HepG2 (cell line): ENCODE measurements around the gene NOTCH3. TPM values are rescaled to one million over a fixed set of nuclear protein-coding genes. Genes with fewer than 3 reads are reported as not detected.
A peak's percentile ranks its signal among the peaks of the same experiment; 100 is the strongest.

ENCODE experiments used
- HMG20A ChIP-seq: IDR thresholded peaks from 2 replicates; pipeline ENCODE4 v1.6.1; 2016; ENCODE audit warnings: borderline replicate concordance
- HMGXB4 ChIP-seq, 2 experiments: sonication (generic) in 1 of 2; formaldehyde crosslinking in 1 of 2; IDR thresholded peaks; 2 replicates each; pipeline versions ENCODE4 v1.4.0 to v1.6.1; 2018 to 2020; ENCODE audit warnings: missing genetic modification reagents in 2 of 2, borderline replicate concordance in 1 of 2, low read depth in 1 of 2, mild to moderate bottlenecking in 1 of 2, missing biosample characterization in 1 of 2
- KMT2A ChIP-seq: sonication (generic); formaldehyde crosslinking; IDR thresholded peaks from 2 replicates; pipeline ENCODE4 v1.4.0; 2020; ENCODE audit warnings: missing genetic modification reagents
- THAP11 ChIP-seq: IDR thresholded peaks from 2 replicates; pipeline ENCODE4 v1.6.1; 2016; ENCODE audit warnings: missing biosample characterization, missing genetic modification reagents
- U2AF2 ChIP-seq: fragments of 200-400 bp; formaldehyde crosslinking; IDR thresholded peaks from 2 replicates; pipeline ENCODE4 v1.6.1; 2017; ENCODE audit warnings: low read depth, mild to moderate bottlenecking, low read length
- ZBTB14 ChIP-seq: sonication (generic); formaldehyde crosslinking; IDR thresholded peaks from 2 replicates; pipeline ENCODE4 v1.4.0; 2020; ENCODE audit warnings: missing genetic modification reagents
- ZFX ChIP-seq: sonication (generic); formaldehyde crosslinking; IDR thresholded peaks from 2 replicates; pipeline ENCODE4 v1.4.0; 2020; ENCODE audit warnings: mild to moderate bottlenecking, low read depth, missing genetic modification reagents, moderate library complexity
- ZNF12 ChIP-seq: sonication (generic); formaldehyde crosslinking; IDR thresholded peaks from 2 replicates; pipeline ENCODE4 v1.5.0; 2020; ENCODE audit warnings: missing genetic modification reagents
- ZNF546 ChIP-seq: sonication (generic); formaldehyde crosslinking; conservative IDR thresholded peaks from 2 replicates; pipeline ENCODE4 v1.8.1; 2023; ENCODE audit warnings: mild to moderate bottlenecking, missing genetic modification reagents
- ZNF777 ChIP-seq: sonication (generic); formaldehyde crosslinking; IDR thresholded peaks from 2 replicates; pipeline ENCODE4 v1.4.0; 2020; ENCODE audit warnings: missing genetic modification reagents
- polyA plus RNA-seq, 8 experiments: library from polyadenylated mRNA; depleted of rRNA in 3 of 8; stranded (reverse) in 7 of 8; unstranded in 1 of 8; fragments of >200 nt; fragmentation: Illumina TruSeq in 4 of 8; extraction: Trizol in 4 of 8; gene quantifications; 2 replicates each; pipeline versions ENCODE4 v1.2.1 to v1.2.3, GENCODE V29; 2011 to 2016; ENCODE audit warnings: low read depth in 4 of 8, missing spikeins in 1 of 8, mixed read lengths in 1 of 8; ENCODE audit not compliant: insufficient read depth in 1 of 8
- total RNA-seq, 5 experiments: library from RNA; depleted of rRNA; stranded (reverse); fragments of >200 nt; fragmentation: Illumina TruSeq; extraction: Trizol; gene quantifications; 2 replicates each; pipeline ENCODE4 v1.2.3, GENCODE V29; 2016; ENCODE audit warnings: low read depth in 1 of 5

NOTCH3 gene
- total and polyA plus RNA-seq, 2 of the 13 experiments (the other 11 are each of a cell fraction or from before 2014, with no cell fraction given): 0.09 to 0.28 TPM

GRCh38 chr19:15177269-15178116, 23.3 kb downstream of the NOTCH3 start (continued):
- TF ChIP-seq HMG20A (0 out of 2 replicates have a peak, but pooled peaks have one; percentile 12), ZBTB14 (peak; percentile 56), THAP11 (CRISPR knock-in tag) (0 out of 2 replicates have a peak, but pooled peaks have one; percentile 45), ZFX (CRISPR knock-in tag) (0 out of 2 replicates have a peak, but pooled peaks have one; percentile 26), HMGXB4 (CRISPR knock-in tag; IDR thresholded peaks at IDR 0.05; ENCODE audit: borderline replicate concordance in 1 of 2, low read depth in 1 of 2) (peak; percentile 61 to 86; a peak in 3 of 4 replicates), U2AF2 (no peak), ZNF546 (peak; percentile 53; the same call in 1 of the 2 replicates), ZNF777 (CRISPR knock-in tag) (peak; percentile 81), KMT2A (CRISPR knock-in tag) (0 out of 2 replicates have a peak, but pooled peaks have one; percentile 30), ZNF12 (CRISPR knock-in tag) (peak; percentile 73; the same call in 1 of the 2 replicates)
